AG04450 (cell line): ENCODE measurements around the gene TADA2A. TPM values are rescaled to one million over a fixed set of nuclear protein-coding genes. Genes with fewer than 3 reads are reported as not detected.
A peak's percentile ranks its signal among the peaks of the same experiment; 100 is the strongest.

Experiments used
- CTCF ChIA-PET: fragments of 300-600, 350-600 bp; formaldehyde crosslinking; extraction: SDS; loops from one replicate; lab custom pipeline; 2022; ENCODE audit warnings: antibody characterized with exemption, inconsistent platforms; lab: Charles Lee
- POLR2A ChIA-PET: fragments of 350-600 bp; formaldehyde crosslinking; extraction: SDS; loops from one replicate; lab custom pipeline; 2021; ENCODE audit warnings: antibody characterized with exemption, inconsistent platforms; lab: Yijun Ruan, JAX
- DNase-seq: peaks from one replicate; pipeline ENCODE4 v3.0.0-alpha.2; 2011; ENCODE audit warnings: low read depth, low spot score
- H3K27ac ChIP-seq: one replicate; pipeline ENCODE4 v1.5.1; 2012; ENCODE audit warnings: low read depth, low read length, control low read depth
- H3K27me3 ChIP-seq: one replicate; pipeline ENCODE4 v1.6.0; 2012; ENCODE audit warnings: low read length; ENCODE audit not compliant: control insufficient read depth, insufficient read depth
- H3K4me3 ChIP-seq: 2 replicates; pipeline ENCODE4 v1.5.1; 2011; ENCODE audit warnings: mild to moderate bottlenecking, low read depth, low read length, control low read depth
- H3K9me3 ChIP-seq: 2 replicates; pipeline ENCODE4 v1.5.1; 2012; ENCODE audit warnings: low read length; ENCODE audit not compliant: control insufficient read depth, insufficient read depth
- polyA minus RNA-seq: library from RNA; depleted of rRNA, polyadenylated mRNA; stranded (reverse); fragments of >200 nt; gene quantifications from 2 replicates; pipeline ENCODE4 v1.2.3, GENCODE V29; 2011; rRNA and poly(A)+ RNA removed
- polyA plus RNA-seq: library from polyadenylated mRNA; depleted of rRNA; stranded (reverse); fragments of >200 nt; gene quantifications from 2 replicates; pipeline ENCODE4 v1.2.3, GENCODE V29; 2011; rRNA removed
- TF ChIP-seq, protein P1 (sequence below): IDR thresholded peaks from 2 replicates; pipeline ENCODE4 v1.5.1; 2011; ENCODE audit warnings: low read depth, low read length, control low read depth, inconsistent platforms

Gene TADA2A, protein sequence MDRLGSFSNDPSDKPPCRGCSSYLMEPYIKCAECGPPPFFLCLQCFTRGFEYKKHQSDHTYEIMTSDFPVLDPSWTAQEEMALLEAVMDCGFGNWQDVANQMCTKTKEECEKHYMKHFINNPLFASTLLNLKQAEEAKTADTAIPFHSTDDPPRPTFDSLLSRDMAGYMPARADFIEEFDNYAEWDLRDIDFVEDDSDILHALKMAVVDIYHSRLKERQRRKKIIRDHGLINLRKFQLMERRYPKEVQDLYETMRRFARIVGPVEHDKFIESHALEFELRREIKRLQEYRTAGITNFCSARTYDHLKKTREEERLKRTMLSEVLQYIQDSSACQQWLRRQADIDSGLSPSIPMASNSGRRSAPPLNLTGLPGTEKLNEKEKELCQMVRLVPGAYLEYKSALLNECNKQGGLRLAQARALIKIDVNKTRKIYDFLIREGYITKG
- 18.1 and 21.4 TPM in 2 replicates for polyA plus RNA-seq
- 32.6 and 32.8 TPM in 2 replicates for polyA minus RNA-seq

DNA sequence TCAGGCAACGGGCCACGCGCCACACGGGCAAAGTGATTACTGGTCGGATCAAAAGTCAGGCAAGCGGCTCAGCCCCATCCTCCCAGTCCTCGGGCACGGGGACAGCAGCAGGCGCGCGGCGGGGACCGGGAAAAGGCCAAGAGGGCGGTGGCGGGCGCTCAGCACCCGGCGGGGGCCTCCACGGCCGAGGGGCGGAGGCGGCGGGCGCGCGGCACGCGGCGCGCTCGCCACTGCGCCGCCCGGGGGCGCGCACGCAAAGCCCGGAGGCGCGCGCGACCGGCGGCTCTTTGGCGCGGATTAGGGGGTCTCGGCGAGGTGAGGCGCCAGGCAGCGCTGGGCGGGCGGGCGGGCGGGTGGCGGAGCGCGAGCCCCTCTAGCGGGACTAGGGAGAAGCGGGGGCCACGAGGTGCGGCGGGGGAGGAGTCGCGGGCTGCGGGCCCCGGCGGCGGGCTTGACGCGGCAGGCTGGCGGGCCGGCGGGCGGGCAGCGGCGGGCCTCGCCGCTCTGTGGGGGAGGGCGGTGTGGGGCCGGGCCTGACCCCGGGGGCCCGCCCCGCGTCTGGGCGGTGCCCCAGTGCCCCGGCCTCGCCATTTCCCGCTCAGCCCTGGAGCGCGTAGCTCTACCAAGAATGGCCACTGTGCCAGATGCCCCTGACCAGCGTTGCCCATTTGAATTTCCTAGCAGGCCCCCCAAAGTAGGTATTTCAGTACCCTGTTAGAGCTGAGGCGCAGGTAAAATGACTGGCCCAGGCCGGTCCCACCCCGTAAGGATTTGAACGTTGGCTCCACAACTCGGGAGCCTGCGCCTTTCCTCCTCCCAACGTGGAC lies at the start of gene TADA2A, which contains the start of gene ACACA:
TSS of gene TADA2A (plus strand) at position 252 of the 827 bp plus-strand sequence. CDS start 4,480 bp downstream, outside the sequence.
TSS of gene ACACA (minus strand) at position 202 of the 827 bp plus-strand sequence. CDS start 537 bp downstream, outside the sequence.
- Histone ChIP-seq H3K27me3 (no peaks in the 10 kb centered on the region), H3K4me3 (peak within 1 kb of the TSS; percentile 87), H3K27ac (peak within 1 kb of the TSS; percentile 59), H3K9me3 (no peaks in the 10 kb centered on the region; the same call in 1 of the 2 replicates)
- TF ChIP-seq, protein P1, sequence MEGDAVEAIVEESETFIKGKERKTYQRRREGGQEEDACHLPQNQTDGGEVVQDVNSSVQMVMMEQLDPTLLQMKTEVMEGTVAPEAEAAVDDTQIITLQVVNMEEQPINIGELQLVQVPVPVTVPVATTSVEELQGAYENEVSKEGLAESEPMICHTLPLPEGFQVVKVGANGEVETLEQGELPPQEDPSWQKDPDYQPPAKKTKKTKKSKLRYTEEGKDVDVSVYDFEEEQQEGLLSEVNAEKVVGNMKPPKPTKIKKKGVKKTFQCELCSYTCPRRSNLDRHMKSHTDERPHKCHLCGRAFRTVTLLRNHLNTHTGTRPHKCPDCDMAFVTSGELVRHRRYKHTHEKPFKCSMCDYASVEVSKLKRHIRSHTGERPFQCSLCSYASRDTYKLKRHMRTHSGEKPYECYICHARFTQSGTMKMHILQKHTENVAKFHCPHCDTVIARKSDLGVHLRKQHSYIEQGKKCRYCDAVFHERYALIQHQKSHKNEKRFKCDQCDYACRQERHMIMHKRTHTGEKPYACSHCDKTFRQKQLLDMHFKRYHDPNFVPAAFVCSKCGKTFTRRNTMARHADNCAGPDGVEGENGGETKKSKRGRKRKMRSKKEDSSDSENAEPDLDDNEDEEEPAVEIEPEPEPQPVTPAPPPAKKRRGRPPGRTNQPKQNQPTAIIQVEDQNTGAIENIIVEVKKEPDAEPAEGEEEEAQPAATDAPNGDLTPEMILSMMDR = no peak
- DNase-seq = no peak
- ChIA-PET POLR2A (interaction anchor here (0.6 to 1.2 kb wide), 5 partner anchors 14 to 300 kb away, joined by 3 to 6 read pairs (median 4); no protein-coding TSS in a partner anchor), CTCF (interaction anchor here (0.6 to 2.9 kb wide), 3 partner anchors 9 to 782 kb away, joined by 3 to 12 read pairs (median 3); no protein-coding TSS in a partner anchor)

DNA sequence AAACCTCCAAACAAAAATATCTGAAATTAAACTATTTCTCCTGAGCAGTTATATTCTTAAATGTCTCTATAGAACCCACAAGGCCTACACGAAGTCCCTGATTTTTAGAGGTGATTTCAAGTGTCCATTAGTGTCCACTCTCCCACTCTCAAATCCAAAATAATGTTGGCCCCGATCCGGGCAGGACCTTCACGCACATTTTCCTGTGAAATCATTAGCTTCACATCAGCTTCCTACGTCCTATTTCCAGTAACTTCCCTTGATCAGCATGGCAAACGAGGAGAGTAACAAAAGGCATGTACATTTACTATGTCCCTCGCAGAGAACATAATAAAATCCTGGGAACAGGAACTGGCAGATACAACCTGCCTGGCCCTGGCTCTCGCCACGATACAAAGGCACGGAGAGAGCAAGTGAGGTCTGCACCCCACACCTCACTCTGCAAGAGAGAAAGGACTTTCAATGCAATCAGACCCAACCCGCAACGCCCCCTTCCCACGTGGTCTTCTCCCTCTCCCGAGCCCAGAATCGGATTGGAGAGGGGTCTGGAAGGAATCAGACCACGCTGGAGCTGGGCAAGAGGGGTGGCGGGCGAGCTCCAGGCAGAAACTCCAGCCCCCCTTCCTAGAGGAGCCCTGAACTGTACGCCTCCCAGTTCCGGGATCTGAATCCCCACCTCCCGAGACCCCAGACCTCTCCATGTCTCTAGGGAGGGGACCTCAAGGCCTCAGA lies 48.4 kb upstream of the TADA2A start:
- Histone ChIP-seq H3K4me3 (peak overlapping the region; percentile 78), H3K27me3 (no peaks in the 10 kb centered on the region), H3K27ac (peak overlapping the region; percentile 57), H3K9me3 (no peaks in the 10 kb centered on the region; the same call in 1 of the 2 replicates)
- POLR2A ChIA-PET = interaction anchor here (0.6 to 1.6 kb wide), 7 partner anchors 9 to 85 kb away, joined by 3 to 6 read pairs (median 3); no protein-coding TSS in a partner anchor
- DNase-seq = no peak
- CTCF ChIA-PET = interaction anchor here (0.5 to 4.7 kb wide), 4 partner anchors 10 to 26 kb away, joined by 4 to 51 read pairs (median 5); no protein-coding TSS in a partner anchor
- TF ChIP-seq, protein P1 = no peak

DNA sequence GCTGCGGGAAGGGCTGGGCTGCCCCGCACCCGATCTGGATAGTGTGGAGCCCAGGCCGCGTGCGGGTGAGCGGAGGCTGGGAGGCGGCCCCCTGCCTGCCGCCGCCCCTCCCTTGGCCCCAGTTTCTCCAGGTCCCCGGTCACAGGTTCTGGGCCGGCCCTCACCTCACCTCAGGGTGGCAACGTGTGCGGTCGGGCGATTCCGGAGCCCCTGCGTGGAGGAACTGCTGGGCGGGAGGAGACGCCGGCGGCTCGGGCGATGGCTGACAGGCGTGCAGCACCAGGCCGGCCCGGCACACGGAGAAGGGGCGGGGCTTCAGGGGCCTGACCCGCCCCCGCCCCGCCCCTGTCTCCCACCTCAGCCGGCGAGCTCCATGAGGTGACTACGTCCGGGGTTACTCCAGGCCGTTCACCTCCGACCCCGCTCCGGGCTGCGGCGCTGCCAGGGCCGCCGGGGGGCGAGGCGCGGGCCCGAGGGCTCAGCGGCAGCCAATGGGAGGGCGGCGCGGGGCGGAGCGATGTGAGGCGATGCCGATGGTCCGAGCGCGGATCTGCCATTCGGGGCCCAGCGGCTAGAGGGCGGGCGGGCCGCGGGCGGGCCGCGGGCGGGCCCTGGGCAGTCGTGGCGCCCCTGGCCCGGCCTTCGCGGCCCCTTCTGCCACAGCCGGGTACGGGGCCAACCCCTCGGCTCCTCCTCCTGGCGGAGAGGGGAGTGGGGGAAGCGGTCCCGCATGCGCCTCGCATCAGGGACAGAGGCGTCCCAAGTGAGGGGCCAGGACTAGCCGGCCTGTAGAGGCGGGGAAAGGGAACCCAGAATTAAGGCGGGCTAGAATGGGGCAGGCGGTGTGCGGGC lies 47.6 kb upstream of the TADA2A start:
- H3K27me3 ChIP-seq = no peaks in the 10 kb centered on the region
- POLR2A ChIA-PET = interaction anchor here (0.6 to 1.6 kb wide), 7 partner anchors 8 to 86 kb away, joined by 3 to 6 read pairs (median 3); no protein-coding TSS in a partner anchor
- peak overlapping the region; percentile 61 for H3K27ac ChIP-seq
- DNase-seq = peak; percentile 64
- CTCF ChIA-PET = interaction anchor here (0.5 to 4.7 kb wide), 6 partner anchors 9 to 405 kb away, joined by 3 to 51 read pairs (median 4); no protein-coding TSS in a partner anchor
- H3K4me3 ChIP-seq = peak overlapping the region; percentile 78
- TF ChIP-seq, protein P1 = peak; percentile 22; the same call in 1 of the 2 replicates
- no peaks in the 10 kb centered on the region; the same call in 1 of the 2 replicates for H3K9me3 ChIP-seq
